CD4-positive, alpha-beta T cell treated with Interleukin-6 at 100 ng/mL for 8 hours (primary cell): Measurements from ENCODE around the gene GALNTL6.
"Not testable (repeated sequence)": the region's sequence is repeated elsewhere in the genome, so short reads cannot be mapped to it uniquely, and the experiment has no call there.

Experiments used
- DNase-seq: peaks from one replicate; pipeline ENCODE4 v3.0.0-alpha.2; 2020; ENCODE audit warnings: mixed read lengths, low spot score

Gene GALNTL6

DNA sequence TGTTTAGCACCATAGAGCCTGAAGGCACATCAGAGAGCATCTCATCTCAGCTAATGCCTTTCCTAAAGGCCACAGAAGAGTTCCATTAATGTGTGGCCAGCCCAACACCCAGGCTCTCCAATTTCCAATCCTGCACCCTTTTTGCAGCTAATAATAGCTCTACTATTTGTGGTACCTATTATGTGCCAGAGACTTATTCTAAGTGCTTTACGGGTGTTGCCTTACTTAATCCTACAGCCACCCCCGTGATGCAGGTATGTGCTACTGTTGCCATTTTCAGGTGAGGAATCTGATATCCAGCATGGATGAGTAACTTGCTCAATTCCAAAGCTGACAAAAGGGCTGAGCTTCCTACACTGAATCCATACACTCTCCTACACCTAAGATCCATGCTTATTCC lies 1137.8 kb downstream of the GALNTL6 start:
- no peak for DNase-seq

DNA sequence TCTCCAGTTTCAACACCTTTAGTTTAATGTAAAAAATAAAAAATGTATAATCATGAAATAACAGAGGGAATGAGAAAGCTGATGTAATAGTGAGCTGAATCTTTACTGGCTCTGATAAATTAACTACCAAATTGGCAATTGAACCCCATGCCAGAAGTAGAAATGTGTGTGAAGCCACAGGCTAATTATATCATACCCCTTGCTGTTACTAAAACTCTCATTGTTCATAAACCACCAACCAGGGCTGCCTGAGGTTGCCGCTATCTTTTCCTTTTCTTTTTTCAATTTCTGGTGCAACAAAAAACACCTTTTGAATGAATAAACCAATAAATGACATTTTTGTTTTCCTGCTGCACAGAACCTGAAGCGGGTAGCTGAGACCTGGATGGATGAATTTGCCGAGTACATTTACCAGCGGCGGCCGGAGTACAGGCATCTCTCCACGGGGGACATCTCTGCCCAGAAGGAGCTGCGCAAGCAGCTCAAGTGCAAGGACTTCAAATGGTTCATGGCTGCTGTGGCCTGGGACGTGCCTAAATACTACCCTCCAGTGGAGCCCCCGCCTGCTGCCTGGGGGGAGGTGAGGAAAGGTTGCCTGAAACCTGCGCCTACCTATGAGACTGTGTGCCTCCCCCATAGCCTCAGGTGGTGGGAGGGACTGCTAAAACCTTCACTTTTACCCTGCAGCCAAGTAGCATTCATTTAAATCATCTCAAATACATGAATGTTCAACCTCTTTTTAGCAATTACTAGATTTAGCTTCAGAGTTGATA lies 1138.7 kb downstream of the GALNTL6 start:
- DNase-seq = no peak

DNA sequence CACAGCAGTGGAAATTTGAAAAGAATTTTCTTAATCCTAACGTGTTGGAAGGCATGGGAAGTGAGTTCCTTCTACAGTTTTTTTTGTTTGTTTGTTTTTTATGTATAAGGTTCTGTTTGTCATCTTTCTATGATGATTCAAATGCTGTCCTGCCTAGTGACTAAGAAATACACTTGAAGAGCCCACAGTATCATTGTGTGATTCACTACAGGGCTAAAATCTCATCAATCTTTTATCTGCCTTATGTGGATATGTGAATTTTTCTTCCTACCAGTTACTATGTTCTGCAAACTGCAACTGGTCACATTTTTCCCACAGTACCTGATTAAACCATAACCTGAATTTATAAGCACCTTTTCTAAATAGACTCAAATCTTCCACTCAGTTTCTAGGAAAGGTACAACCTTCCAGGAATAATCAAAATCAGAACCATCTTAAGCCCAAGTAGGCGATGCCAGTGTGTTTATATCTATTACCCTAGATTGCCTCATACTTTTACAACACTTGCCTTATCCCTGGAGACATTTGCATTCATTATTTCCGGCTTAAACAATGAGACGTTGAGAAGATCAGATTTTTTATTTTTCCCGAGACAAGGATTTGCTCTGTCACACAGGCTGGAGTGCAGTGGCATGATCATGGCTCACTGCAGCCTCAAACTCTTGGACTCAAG lies 1140.8 kb downstream of the GALNTL6 start:
- no peak for DNase-seq

DNA sequence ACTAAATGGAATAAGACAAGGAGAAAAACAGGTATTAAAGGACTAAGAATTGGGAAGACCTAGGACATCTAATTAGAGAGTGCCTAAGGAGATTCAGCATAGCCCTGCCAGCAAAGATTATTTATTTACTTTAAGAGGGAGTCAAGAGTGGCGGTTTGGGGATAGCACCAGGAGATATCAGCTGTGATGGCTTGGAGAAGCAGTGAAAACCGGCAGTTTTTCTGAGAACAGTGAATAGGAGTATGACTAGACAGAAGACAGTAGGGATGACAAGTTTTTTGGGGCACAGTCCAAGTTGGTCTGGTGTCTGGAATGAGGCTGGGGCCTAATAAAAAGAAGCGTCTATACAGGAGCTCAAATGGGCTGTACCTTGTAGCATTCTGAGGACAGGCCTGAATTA lies 1143.1 kb downstream of the GALNTL6 start:
- DNase-seq = not testable (repeated sequence)

DNA sequence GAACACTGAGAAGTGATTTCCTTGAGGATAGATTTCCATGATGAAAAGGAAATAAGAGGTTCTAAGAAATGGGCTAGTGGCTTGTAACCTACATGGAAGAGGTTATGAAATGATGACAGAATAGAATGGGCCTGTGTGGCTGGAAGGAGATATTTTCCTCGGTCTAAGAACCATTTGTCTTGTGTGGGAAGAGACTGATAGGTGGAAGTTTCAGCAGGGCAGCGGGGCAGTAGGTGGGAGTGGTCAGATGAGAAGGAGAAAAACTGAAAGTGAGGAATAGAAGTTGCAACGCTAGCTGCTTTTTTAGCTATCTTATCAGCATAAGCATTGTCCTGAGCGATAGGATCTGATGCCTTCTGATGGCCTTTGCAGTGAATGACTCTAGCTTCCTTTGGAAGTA lies 1144.0 kb downstream of the GALNTL6 start:
- no peak for DNase-seq

DNA sequence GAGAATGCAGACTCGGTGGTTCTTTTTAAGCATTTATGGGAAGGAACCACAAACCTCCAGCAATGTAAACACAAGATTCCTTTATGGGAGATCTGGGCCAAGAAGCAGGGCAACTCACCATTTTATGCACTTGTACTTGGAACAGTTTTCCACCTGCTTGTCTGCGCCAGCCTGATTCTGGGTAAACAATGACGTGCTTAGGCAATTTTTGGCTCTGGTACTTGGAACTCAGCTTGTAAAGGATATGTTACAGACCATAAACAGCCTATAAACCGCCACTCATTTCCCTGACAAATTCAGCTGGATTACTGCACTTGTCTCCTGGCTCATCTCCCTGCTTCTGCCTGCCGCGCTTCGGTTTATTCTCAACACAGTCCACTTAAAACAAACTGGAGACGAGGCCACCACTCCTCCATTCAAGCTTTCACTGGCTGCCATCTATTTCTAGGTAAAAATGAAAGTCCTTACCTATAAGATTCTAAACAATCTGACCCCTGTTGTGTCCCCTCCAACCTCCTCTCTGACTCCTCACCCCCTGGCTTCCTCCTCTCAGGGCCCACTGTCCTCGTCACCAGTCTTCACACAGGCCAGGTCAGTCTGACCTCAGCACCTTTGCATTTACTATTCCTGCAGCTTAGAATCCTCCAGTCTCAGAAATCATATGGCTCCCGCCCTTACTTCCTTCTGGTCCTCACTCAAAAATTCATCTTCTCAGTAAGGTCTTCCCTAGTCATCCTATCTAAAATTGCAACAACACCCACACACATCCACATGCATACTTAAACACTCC lies 1149.6 kb downstream of the GALNTL6 start:
- no peak for DNase-seq

DNA sequence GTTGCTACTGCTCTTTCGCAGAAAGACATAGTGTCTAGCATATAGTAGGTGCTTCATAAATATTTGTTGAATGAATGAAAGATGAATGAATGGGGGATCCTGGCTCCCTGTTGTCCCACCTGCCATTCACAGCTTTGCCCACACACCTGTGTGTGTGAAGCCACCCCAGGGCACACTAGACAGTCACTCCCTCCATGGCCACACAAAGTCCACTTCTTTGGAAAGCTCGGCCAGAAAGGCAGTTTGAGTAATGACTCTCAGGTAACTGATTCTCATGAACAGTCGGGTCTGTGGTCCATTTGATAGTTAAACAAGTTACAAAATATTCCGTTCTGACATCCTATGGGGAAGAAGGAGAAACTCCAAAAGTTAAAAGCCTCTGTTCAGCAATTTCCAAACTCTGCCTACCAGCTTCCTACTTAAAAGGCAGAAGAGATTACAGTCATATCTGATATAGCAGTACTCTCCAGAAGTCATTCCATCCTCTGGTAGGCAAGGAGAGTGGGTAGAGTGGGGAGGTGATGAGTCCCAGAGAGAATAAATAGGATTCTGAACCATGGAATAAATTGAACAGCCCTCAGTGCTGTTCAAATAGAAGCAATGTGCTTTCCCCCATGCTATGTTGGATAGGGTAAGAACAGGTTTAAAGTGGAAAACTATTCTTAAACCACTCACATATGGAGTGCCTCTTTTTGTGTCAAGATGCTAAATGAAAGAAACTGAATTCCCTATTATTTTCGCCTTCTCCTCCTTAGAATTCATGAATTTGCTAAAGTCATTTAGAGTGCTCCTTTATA lies 1150.5 kb downstream of the GALNTL6 start:
- no peak for DNase-seq

DNA sequence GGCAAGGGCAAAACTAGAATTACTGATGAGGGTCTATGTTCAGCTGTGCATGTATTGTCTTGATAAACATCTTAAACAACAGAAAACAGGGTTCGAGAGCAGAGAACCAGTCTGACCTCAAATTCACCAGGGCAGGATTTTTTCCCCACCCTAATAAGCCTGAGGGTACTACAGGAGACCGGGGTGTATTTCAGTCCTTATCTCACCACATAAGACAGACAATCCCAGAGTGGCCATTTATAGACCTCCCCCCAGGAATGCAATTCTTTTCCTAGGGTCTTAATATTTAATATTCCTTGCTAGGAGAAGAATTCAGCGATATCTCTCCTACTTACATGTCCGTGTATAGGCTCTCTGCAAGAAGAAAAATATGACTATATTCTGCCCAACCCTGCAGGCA lies 1157.0 kb downstream of the GALNTL6 start:
- not testable (repeated sequence) for DNase-seq

DNA sequence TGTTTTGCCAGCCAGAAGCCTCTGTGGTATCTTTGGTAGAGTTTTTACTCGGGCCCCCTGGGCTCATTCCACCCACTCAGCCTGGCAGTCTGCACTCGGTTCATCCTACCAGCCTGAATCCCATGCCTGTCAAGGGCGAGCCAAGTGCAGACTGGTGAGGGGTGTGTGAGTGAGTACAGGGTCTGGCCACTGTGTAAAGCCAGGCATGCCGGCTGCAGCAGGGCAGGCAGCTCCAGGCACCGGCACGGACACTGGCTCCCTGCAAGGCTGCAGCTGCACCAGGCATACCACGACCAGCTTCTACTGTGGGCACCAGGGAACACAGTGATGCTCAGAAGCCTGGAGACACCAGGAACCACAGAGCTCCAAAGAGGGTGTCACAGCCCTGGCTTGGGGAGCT lies 1161.4 kb downstream of the GALNTL6 start:
- DNase-seq = no peak

DNA sequence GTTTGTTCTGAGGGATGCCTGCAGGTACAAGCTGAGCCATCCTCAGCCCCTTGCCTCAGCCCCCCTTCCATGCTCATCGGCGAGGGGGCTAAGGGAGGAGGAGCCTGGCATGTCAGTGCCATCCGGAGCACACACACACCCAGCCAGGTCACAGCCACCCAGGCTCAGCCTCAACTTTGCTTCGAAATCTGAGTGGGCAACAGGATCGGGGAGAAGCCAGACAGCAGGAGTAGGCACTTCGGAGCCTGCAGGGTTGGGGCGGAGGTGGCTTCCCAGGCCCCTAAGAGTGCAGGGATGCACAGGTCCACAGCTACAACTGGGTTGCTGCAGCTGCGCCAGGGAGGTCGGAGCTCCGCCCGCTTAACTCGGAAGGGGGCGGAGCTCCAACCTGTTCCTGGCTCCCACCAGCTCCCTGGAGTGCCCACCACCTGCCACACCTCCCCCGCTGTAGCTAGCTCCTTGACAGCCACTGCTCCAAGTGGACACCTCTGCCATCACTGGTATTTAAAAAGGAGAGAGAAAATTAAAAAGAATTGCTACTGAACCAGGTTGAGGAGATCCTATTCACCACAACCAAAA lies 1162.5 kb downstream of the GALNTL6 start:
- no peak for DNase-seq

DNA sequence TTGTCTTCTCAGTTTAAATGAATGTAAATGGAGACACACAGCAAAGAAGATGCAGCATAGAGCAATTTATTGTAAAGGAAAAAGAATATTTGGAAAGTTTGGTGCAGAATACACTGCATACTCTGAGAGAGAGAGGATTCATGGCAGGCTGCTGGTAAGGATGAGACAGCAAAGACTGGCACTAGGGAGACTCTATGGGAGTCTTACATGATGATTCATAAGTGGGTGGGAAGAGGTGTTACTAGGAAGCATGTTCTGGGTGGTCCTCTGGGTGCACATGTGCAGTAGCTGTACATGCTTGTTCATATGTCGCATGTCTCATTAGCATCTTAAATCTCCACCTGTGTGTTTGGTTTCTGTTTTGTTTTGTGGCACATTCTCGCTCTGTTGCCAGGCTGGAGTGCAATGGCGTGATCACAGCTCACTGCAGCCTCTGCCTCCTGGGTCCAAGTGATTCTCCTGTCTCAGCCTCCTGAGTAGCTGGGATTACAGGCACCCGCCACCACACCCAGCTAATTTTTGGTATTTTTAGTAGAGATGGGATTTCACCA lies 1164.4 kb downstream of the GALNTL6 start:
- not testable (repeated sequence) for DNase-seq

DNA sequence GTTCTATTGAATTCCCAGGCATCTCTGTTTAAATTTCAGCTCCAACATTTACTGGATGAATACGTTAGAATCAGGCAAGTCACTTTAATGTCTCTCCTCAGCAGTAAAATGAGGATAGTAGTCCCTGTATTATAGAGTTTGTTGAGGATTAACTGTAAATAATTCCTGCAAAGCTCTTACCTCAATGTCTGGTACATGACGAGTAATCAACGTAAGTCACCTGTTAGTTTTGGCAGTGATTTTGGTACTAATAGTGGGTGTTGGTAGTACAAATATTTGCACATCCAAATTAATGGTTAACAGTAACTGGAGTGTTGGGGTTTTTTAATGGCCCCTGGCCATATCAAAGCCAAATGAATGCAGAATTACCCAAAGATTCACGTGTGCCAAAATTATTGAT lies 1165.6 kb downstream of the GALNTL6 start:
- DNase-seq = no peak

DNA sequence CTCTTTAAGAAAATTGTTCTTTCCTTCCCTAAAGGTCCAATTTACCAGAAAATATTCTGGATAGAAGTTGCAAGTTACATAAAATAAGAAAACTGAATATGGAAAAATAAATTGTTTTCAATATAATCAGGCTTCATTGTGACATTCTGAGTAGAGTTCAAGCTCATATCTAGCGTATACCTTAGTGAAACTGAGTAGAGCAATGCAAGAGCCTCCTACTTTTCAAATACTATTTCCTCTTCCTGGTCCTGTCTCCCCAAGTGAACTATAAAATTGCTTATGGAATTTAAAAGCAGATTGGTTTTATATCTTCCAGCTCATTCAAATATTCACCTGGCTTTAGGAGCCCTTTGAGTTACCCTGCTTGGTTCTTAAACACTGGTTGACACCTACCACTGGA lies 1166.1 kb downstream of the GALNTL6 start:
- no peak for DNase-seq

DNA sequence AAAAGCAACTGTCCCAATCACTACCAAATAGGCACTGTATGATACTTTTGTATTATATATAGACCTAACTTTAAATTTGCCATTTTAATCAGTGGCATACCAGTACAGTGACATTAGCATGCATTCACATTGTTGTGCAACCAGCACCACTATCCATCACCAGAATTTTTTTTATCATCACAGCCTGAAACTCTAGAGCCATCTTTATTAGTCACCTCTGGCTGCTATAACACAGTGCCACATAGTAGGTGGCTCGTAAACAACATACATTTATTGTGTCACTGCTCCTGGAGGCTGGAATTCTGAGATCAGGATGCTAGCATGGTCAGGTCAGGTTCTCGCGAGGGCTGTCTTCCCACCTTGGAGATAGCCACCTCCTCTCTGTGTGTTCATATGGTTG lies 1167.0 kb downstream of the GALNTL6 start:
- DNase-seq = no peak

DNA sequence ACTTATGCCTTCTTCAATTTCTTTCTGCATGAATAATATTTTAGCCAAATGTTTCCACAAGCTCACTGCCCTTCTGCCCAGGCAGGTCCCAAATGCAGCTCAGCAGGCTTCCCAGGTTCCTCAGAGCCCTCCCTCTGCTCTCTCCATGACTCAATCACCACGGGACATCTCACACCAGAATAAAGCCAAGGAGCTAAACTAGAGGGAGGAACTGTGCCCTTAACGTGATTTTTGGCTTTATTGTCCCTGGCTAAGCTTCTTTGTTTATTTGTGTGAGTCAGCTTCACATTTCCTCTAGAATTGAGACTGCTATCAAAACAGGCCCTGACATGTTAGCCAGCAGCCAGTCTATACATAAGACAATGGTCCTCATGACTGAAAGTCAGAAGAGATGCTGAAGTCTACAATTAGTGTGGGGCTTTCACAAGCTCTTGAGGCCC lies 1169.0 kb downstream of the GALNTL6 start:
- DNase-seq = no peak

DNA sequence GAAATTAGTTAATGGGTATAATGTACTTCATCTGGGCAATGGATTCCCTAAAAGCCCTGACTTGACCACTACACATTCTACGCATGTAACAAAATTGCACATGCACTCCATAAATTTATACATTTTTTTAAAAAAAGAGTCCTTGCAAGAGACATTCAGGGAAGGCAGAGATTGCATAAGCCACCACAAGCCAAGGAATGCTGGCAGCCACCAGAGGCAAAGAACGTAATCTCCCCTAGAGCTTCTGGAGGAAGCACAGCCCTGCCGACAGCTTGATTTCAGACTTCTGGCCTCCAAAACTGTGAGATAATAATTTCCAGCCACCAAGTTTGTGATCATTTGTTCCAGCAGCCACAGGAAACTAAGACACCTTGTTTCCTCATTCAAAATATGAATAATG lies 1169.8 kb downstream of the GALNTL6 start:
- no peak for DNase-seq

DNA sequence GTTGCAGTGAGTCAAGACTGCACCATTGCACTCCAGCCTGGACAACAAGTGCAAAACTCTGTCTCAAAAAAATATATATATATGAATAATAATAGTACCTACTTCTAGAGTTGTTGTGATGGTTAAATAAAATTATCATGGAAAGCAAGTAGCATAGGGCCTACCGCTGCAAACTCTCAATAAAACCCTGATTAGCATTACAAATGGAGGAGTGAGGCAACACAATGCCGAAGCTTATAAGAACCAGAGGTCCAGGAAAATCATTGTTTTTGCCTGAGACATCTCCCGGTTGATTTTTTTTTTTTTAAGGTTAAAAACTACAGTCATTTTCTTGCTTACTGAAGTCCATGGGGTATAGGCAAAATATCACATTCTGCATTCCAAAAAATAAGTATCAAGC lies 1170.4 kb downstream of the GALNTL6 start:
- no peak for DNase-seq

DNA sequence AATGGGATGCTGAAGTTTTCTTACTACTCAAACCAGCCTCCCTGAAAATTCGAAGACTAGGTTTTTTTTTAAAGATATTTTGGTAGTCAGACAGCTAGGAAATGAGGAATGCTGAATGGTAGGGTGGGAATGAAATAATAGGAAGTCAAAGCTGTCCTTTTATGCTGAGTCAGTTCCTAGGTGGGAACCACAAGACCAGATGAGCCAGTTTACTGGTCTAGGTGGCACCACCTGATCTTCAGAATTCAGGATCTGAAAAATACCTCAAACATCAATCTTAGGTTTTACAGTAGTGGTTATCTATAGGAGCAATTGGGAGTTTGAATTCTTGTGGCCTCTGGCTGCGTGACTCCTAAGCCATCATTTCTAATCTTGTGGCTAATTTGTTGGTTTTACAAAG lies 1172.3 kb downstream of the GALNTL6 start:
- no peak for DNase-seq

DNA sequence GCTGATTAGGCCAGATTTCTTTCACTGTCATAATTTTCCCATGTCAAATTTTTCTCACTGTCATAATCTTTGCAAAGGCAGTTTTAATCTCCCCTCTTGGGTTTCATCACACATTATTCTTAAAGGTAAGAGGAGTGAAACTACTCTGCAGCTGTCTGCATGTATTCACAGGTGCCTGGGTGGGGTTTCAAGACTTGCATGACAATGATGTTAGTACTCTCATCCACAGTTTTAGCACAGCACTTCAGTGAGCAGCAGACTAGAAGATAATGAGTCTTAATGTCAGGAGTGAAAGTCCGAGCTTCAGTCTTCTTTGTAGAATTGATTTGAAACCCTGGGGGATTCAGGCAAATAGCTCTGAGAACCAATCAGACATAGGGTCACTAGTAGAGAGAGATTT lies 1172.9 kb downstream of the GALNTL6 start:
- DNase-seq = no peak

DNA sequence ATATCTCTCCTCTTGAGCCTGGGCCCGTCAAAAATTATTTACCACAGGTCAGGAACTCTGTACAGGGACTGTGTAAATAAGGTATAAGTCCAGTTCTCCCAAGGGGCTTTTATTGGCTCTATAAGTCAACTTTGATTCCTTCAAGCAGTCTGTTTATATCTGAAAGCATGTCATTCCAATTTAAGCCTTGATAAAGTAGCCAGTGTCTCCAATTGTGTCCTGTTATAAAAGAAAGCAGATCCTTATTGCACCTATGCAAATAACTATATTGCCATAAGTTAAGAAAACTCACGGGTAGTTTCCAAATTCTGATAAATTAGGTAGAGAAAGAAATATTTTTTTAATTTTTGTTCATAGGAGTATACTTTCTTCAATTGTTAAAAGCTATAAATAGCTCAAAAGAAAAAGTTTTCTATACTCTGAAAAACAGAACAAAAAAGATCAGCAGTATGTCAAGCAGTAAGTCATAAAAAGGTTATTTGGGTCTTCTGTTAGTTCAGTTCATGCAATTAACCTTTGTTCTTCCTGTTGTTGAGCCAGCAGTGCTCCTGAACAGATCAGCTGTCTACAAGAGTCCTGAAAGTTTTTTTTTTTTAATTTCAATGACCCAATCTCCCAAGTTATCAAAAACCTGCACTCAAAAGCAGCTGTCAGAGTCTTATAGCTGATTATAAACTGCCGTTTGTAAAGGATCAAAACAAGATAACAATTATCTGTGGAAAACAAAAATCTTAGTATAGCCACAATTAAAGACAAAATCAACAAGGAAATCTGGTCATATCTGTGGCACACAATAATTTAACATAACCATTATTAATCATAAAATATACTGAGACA lies 1177.0 kb downstream of the GALNTL6 start:
- no peak for DNase-seq
